Measurements from ENCODE around the gene KRTAP9-1. TPM values are rescaled to one million over a fixed set of nuclear protein-coding genes. Genes with fewer than 3 reads are reported as not detected.

Gene KRTAP9-1
- total and polyA plus RNA-seq, 2 donors (not counting 3 experiments of a cell fraction or from before 2014, with no cell fraction given), result not detected

DNA sequence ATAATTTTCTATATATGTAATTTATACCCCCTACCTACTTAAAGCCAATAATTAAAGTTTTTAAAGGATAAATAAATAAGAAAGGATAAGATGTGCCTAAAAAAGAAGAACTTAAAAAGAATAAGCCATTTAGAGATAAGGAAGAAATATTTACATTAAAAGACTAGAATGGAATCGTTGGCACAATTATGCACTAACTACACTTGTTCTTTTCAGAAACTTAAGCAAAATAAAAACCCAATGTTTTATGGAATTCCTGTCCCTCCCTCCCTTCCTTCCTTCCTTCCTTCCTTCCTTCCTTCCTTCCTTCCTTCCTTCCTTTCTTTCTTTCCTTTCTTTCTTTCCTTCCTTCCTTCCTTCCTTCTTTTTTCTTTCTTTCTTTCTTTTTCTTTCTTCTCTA, 44.8 kb upstream of the KRTAP9-1 start:
- Histone ChIP-seq H3K9me1 (replicated peaks; ENCODE audit: control insufficient read depth, extremely low read depth, insufficient read depth, low read length) (no peaks in the 10 kb centered on the region), H4K20me1 (replicated peaks; ENCODE audit: control insufficient read depth, extremely low read depth, insufficient read depth, low read length) (no peaks in the 10 kb centered on the region), H3K4me3 (replicated peaks in 1 of 3; ENCODE audit: insufficient read depth in 1 of 3, low read depth in 1 of 3, low read length in 3 of 3) (no peak overlapping the region), H3K4me2 (ENCODE audit: insufficient read depth, low read length) (no peak overlapping the region), H2AFZ (ENCODE audit: low read depth, low read length) (no peak overlapping the region), H3K9ac (replicated peaks; ENCODE audit: extremely low read depth, insufficient read depth, low read length) (no peak overlapping the region), H3K27ac (ENCODE audit: insufficient read depth, low read depth, low read length) (no peak overlapping the region), H3K27me3 (ENCODE audit: control insufficient read depth in 2 of 2, insufficient read depth in 2 of 2, low read length in 2 of 2) (no peaks in the 10 kb centered on the region), H3K36me3 (ENCODE audit: control insufficient read depth in 2 of 2, extremely low read depth in 1 of 2, insufficient read depth in 2 of 2, low read length in 2 of 2) (no peaks in the 10 kb centered on the region), H3K9me3 (replicated peaks; ENCODE audit: control insufficient read depth, insufficient read depth, low read length) (no peaks in the 10 kb centered on the region), H3K79me2 (ENCODE audit: control insufficient read depth, insufficient read depth, low read length) (no peaks in the 10 kb centered on the region), H3K4me1 (ENCODE audit: control insufficient read depth, extremely low read depth, insufficient read depth, low read length) (no peaks in the 10 kb centered on the region)
- TF ChIP-seq MYC (IDR thresholded peaks at IDR 0.05; ENCODE audit: low read depth, low read length) (no peak), POLR2AphosphoS5 (IDR thresholded peaks at IDR 0.05; ENCODE audit: insufficient read depth, low read depth, low read length) (no peak), POLR2A (IDR thresholded peaks at IDR 0.05; ENCODE audit: low read depth, low read length) (no peak), FOS (IDR thresholded peaks at IDR 0.05; ENCODE audit: borderline replicate concordance, insufficient read depth, low read length) (no peak), GATA2 (IDR thresholded peaks at IDR 0.05; ENCODE audit: insufficient read depth, insufficient read length, low read depth, low read length) (no peak), EZH2 (IDR thresholded peaks at IDR 0.05; ENCODE audit: borderline replicate concordance, low read depth, low read length, severe bottlenecking) (no peak)
- TF ChIP-seq, protein P1, sequence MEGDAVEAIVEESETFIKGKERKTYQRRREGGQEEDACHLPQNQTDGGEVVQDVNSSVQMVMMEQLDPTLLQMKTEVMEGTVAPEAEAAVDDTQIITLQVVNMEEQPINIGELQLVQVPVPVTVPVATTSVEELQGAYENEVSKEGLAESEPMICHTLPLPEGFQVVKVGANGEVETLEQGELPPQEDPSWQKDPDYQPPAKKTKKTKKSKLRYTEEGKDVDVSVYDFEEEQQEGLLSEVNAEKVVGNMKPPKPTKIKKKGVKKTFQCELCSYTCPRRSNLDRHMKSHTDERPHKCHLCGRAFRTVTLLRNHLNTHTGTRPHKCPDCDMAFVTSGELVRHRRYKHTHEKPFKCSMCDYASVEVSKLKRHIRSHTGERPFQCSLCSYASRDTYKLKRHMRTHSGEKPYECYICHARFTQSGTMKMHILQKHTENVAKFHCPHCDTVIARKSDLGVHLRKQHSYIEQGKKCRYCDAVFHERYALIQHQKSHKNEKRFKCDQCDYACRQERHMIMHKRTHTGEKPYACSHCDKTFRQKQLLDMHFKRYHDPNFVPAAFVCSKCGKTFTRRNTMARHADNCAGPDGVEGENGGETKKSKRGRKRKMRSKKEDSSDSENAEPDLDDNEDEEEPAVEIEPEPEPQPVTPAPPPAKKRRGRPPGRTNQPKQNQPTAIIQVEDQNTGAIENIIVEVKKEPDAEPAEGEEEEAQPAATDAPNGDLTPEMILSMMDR (IDR thresholded peaks at IDR 0.05; ENCODE audit: extremely low read depth in 1 of 2, insufficient read depth in 1 of 2, low read depth in 1 of 2, low read length in 2 of 2), result no peak
- dilution Hi-C loops (cut with MboI; ENCODE audit: extremely low pct_ligation_motif_present, low sequenced_read_pairs), result no loop called here
- DNase-seq (ENCODE audit: low read depth, low spot score) (no peak), FAIRE-seq (no peak)
- intact Hi-C loops (cut with micrococcal nuclease), result no loop called here
- CTCF ChIA-PET, result no interaction called here
- no TSS peak for BruUV-seq (replicated peaks)
- POLR2A ChIA-PET, result no interaction called here

DNA sequence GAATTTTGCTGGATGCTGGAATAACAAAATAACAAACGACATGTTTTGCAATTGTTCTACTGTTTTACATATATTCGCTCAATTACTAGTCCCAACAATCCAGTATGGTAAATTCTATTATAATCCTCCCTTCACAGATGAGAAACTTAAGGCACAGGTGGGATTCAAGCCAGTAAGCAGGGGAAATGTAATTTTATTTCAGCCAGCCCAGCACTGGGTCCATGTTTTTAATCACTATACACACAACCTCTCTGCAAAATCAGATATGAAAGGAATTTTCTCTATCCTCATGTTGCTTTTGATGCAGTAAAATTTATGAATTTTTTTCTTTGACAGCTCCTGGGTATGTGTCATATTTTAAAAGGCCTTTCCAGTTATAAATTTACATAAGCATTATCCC, 44.4 kb upstream of the KRTAP9-1 start:
- H3K9ac ChIP-seq (replicated peaks; ENCODE audit: extremely low read depth, insufficient read depth, low read length), result no peak overlapping the region
- no peaks in the 10 kb centered on the region for H3K4me1 ChIP-seq (ENCODE audit: control insufficient read depth, extremely low read depth, insufficient read depth, low read length)
- no peaks in the 10 kb centered on the region for H3K9me3 ChIP-seq (replicated peaks; ENCODE audit: control insufficient read depth, insufficient read depth, low read length)
- CTCF ChIA-PET, result no interaction called here
- H3K4me2 ChIP-seq (ENCODE audit: insufficient read depth, low read length), result no peak overlapping the region
- DNase-seq (ENCODE audit: low read depth, low spot score) (no peak), FAIRE-seq (no peak)
- H3K27me3 ChIP-seq (ENCODE audit: control insufficient read depth in 2 of 2, insufficient read depth in 2 of 2, low read length in 2 of 2), result no peaks in the 10 kb centered on the region
- TF ChIP-seq POLR2A (IDR thresholded peaks at IDR 0.05; ENCODE audit: low read depth, low read length), result no peak
- TF ChIP-seq, protein P2, sequence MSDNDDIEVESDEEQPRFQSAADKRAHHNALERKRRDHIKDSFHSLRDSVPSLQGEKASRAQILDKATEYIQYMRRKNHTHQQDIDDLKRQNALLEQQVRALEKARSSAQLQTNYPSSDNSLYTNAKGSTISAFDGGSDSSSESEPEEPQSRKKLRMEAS (IDR thresholded peaks at IDR 0.05; ENCODE audit: insufficient read depth, insufficient read length), result no peak
- H4K20me1 ChIP-seq (replicated peaks; ENCODE audit: control insufficient read depth, extremely low read depth, insufficient read depth, low read length), result no peaks in the 10 kb centered on the region
- intact Hi-C loops (cut with micrococcal nuclease), result no loop called here
- dilution Hi-C loops (cut with MboI; ENCODE audit: extremely low pct_ligation_motif_present, low sequenced_read_pairs), result no loop called here
- no peak overlapping the region for H3K4me3 ChIP-seq (replicated peaks in 1 of 3; ENCODE audit: insufficient read depth in 1 of 3, low read depth in 1 of 3, low read length in 3 of 3)
- H3K9me1 ChIP-seq (replicated peaks; ENCODE audit: control insufficient read depth, extremely low read depth, insufficient read depth, low read length), result no peaks in the 10 kb centered on the region
- no peak overlapping the region for H3K27ac ChIP-seq (ENCODE audit: insufficient read depth, low read depth, low read length)
- no peak overlapping the region for H2AFZ ChIP-seq (ENCODE audit: low read depth, low read length)
- H3K79me2 ChIP-seq (ENCODE audit: control insufficient read depth, insufficient read depth, low read length), result no peaks in the 10 kb centered on the region
- no TSS peak for BruUV-seq (replicated peaks)
- H3K36me3 ChIP-seq (ENCODE audit: control insufficient read depth in 2 of 2, extremely low read depth in 1 of 2, insufficient read depth in 2 of 2, low read length in 2 of 2), result no peaks in the 10 kb centered on the region
- POLR2A ChIA-PET, result no interaction called here

Measured in endothelial cell of umbilical vein (primary cell).